Small intestine (tissue), 7 donors: ENCODE measurements around the gene USH1G. TPM values are rescaled to one million over a fixed set of nuclear protein-coding genes. Genes with fewer than 3 reads are reported as not detected.
"Not testable (repeated sequence)": the region's sequence is repeated elsewhere in the genome, so short reads cannot be mapped to it uniquely, and the experiment has no call there.

Experiments used
- DNase-seq, 2 donors: peaks; one replicate each; pipeline versions ENCODE4 v3.0.0 to v3.0.0-alpha.2; 2013
- FAIRE-seq: peaks from 2 replicates; lab custom pipeline; 2012; peaks lifted over from hg19 to GRCh38; lab: Jason Lieb, UNC
- H3K27ac ChIP-seq, 3 donors: one replicate each; pipeline ENCODE4 v1.5.1; 2013; ENCODE audit warnings: low read length in 2 of 3, mild to moderate bottlenecking in 2 of 3, control low read depth in 1 of 3, inconsistent platforms in 1 of 3, low read depth in 1 of 3, moderate library complexity in 1 of 3
- H3K27me3 ChIP-seq, 3 donors: one replicate each; pipeline ENCODE4 v1.6.1; 2013; ENCODE audit warnings: low read length in 3 of 3, inconsistent platforms in 1 of 3; ENCODE audit not compliant: control insufficient read depth in 3 of 3, insufficient read depth in 3 of 3
- H3K36me3 ChIP-seq, 3 donors: one replicate each; pipeline ENCODE4 v1.6.1; 2013; ENCODE audit warnings: low read length in 3 of 3, inconsistent platforms in 1 of 3, low read depth in 1 of 3, mild to moderate bottlenecking in 1 of 3, moderate library complexity in 1 of 3; ENCODE audit not compliant: control insufficient read depth in 3 of 3, insufficient read depth in 2 of 3
- H3K4me1 ChIP-seq, 3 donors: one replicate each; pipeline ENCODE4 v1.6.1; 2013; ENCODE audit warnings: low read length in 2 of 3, inconsistent platforms in 1 of 3, low read depth in 1 of 3, mild to moderate bottlenecking in 1 of 3, moderate library complexity in 1 of 3; ENCODE audit not compliant: control insufficient read depth in 3 of 3, insufficient read depth in 2 of 3
- H3K4me3 ChIP-seq, 3 donors: one replicate each; pipeline ENCODE4 v1.5.1; 2013; ENCODE audit warnings: low read length in 3 of 3, control low read depth in 1 of 3, inconsistent platforms in 1 of 3, low read depth in 1 of 3, mild to moderate bottlenecking in 1 of 3, moderate library complexity in 1 of 3
- H3K9me3 ChIP-seq, 2 donors: one replicate each; pipeline ENCODE4 v1.6.1; 2013; ENCODE audit warnings: low read depth in 1 of 2, low read length in 1 of 2; ENCODE audit not compliant: control insufficient read depth in 2 of 2, insufficient read depth in 1 of 2
- WGBS, 3 donors: extraction: QIAGEN DNeasy Blood & Tissue Kit; methylation state at CpG; one replicate each; pipeline ENCODE4 v1.1.7; 2013; 5-methylcytosine and 5-hydroxymethylcytosine counted together
- polyA plus RNA-seq, 4 donors: library from polyadenylated mRNA; stranded (reverse) in 3 of 4; unstranded in 1 of 4; fragments of 200-250 nt in 3 of 4; fragments of 120-200 nt in 1 of 4; gene quantifications; one replicate each; pipeline versions ENCODE4 v1.2.1 to v1.2.3, GENCODE V29; 2013
- donor health status: healthy with polysubstance abuse.
- donor health status: control.
- donor health status: control.
- donor health status: Bipolar disorder and iron deficiency.
- donor health status: healthy.

Gene USH1G
- polyA plus RNA-seq, 4 donors = 0.07 to 3.1 (median 0.63) TPM

GRCh38 chr17:74909097-74909496 lies 14.0 kb downstream of the USH1G start:
- H3K4me1 ChIP-seq = peaks cover 0 to 16% (median 0%) of the 10 kb centered on the region in 3 donors
- H3K27ac ChIP-seq, H3K27me3 ChIP-seq, H3K36me3 ChIP-seq, FAIRE-seq, H3K9me3 ChIP-seq, H3K4me3 ChIP-seq: not testable (repeated sequence)
- DNase-seq = peak; percentile 38 to 53
- 66 to 71% (median 68%) methylated on average over 4 of the region's 4 CpGs for WGBS, 3 donors

DNA sequence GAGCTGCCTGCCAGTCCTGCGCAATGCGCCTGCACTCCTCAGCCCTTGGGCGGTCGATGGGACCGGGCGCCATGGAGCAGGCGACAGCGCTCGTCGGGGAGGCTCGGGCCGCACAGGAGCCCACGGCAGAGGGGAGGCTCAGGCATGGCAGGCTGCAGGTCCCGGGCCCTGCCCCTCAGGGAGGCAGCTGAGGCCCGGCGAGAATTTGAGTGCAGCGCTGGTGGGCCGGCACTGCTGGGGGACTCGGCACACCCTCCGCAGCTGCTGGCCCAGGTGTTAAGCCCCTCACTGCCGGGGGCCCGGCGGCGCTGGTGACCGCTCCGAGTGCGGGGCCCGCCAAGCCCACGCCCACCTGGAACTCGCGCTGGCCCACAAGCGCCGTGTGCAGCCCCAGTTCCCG lies 16.0 kb downstream of the USH1G start:
- no peak for DNase-seq
- Histone ChIP-seq H3K4me1 (peaks cover 0 to 8% (median 0%) of the 10 kb centered on the region in 3 donors), H3K4me3 (no peak overlapping the region), H3K27ac (no peak overlapping the region), H3K36me3 (no peaks in the 10 kb centered on the region), H3K27me3 (peaks cover 0 to 2% (median 0%) of the 10 kb centered on the region in 3 donors), H3K9me3 (no peaks in the 10 kb centered on the region)
- no peak for FAIRE-seq
- 96 to 97% (median 96%) methylated on average over 26 to 34 of the region's 34 CpGs for WGBS, 3 donors

GRCh38 chr17:74906214-74906793 lies 16.8 kb downstream of the USH1G start:
- not testable (repeated sequence) for H3K4me1 ChIP-seq, H3K27me3 ChIP-seq, FAIRE-seq, H3K4me3 ChIP-seq, H3K36me3 ChIP-seq, DNase-seq, H3K9me3 ChIP-seq, H3K27ac ChIP-seq
- 66 to 71% (median 67%) methylated on average over 6 of the region's 6 CpGs for WGBS, 3 donors

DNA sequence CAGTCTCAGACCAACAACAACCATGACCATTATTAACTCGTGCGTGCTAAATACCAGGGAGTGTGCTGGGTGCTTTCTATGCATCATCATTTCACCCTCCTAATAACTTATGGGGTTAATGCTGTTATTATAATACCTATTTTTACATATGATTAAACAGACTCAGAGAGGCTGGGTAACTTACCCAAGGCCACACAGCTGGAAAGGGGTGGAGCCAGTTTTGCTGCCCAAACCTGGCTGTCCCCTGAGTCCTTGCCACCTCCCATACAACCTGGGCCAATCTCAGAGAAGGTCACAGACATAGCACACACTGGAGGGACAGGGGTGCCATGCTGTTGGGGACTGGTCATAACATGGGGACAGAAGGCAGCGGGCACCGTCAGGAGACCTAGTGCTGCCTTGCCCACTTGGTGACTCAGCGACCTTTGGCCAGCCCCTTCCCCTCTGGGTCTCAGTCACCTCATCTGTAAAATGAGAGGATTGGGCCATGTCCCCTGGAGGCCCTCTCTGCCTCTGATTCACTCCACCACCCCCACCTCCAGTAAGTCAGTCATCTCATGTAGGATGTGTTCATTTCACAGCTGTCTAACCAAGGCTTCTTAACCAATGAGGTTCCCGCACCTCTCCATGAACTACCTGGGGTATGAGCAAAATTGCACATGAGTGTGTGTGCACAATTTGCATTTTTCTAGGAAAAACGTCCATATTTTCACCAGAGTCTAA lies 18.2 kb downstream of the USH1G start:
- no peaks in the 10 kb centered on the region for H3K36me3 ChIP-seq
- no peaks in the 10 kb centered on the region for H3K4me1 ChIP-seq
- WGBS, 3 donors = 70 to 74% (median 70%) methylated on average over 7 of the region's 7 CpGs
- peaks cover 0 to 3% (median 2%) of the 10 kb centered on the region in 3 donors for H3K27me3 ChIP-seq
- no peak overlapping the region for H3K4me3 ChIP-seq
- no peaks in the 10 kb centered on the region for H3K9me3 ChIP-seq
- no peak for FAIRE-seq
- no peak overlapping the region for H3K27ac ChIP-seq
- DNase-seq = no peak

DNA sequence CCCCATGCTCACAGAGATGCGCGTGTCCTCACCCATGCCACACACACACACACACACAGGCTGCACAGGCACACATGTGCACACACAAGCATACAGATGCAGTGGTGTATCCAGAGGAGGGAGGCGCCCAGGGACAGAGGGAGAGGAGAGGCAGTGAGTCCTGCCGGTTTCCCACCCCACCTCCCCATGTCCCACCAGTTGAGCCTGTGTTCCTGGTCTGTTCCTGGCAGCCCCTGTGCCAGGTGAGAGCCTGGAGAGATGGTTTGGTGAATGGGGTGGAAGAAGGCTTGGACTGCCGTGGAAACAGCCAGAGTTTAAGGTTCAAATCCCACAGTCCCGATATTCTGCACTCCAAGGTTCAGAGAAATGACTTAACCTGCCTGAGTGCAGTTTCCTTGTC lies 19.4 kb downstream of the USH1G start:
- Histone ChIP-seq H3K27ac (no peak overlapping the region), H3K36me3 (no peaks in the 10 kb centered on the region), H3K4me3 (no peak overlapping the region), H3K27me3 (peaks cover 0 to 3% (median 0%) of the 10 kb centered on the region in 3 donors), H3K4me1 (no peaks in the 10 kb centered on the region), H3K9me3 (no peaks in the 10 kb centered on the region)
- WGBS, 3 donors = 40 to 66% (median 51%) methylated on average over 6 of the region's 6 CpGs
- no peak for FAIRE-seq
- DNase-seq = no peak

GRCh38 chr17:74903034-74903433 lies 20.0 kb downstream of the USH1G start:
- 79 to 87% (median 82%) methylated on average over 9 of the region's 9 CpGs for WGBS, 3 donors
- H3K9me3 ChIP-seq = no peaks in the 10 kb centered on the region
- FAIRE-seq (no peak), DNase-seq (no peak)
- no peaks in the 10 kb centered on the region for H3K36me3 ChIP-seq
- H3K4me3 ChIP-seq = no peak overlapping the region
- H3K4me1 ChIP-seq = no peaks in the 10 kb centered on the region
- H3K27ac ChIP-seq = no peak overlapping the region
- peaks cover 0 to 3% (median 0%) of the 10 kb centered on the region in 3 donors for H3K27me3 ChIP-seq

DNA sequence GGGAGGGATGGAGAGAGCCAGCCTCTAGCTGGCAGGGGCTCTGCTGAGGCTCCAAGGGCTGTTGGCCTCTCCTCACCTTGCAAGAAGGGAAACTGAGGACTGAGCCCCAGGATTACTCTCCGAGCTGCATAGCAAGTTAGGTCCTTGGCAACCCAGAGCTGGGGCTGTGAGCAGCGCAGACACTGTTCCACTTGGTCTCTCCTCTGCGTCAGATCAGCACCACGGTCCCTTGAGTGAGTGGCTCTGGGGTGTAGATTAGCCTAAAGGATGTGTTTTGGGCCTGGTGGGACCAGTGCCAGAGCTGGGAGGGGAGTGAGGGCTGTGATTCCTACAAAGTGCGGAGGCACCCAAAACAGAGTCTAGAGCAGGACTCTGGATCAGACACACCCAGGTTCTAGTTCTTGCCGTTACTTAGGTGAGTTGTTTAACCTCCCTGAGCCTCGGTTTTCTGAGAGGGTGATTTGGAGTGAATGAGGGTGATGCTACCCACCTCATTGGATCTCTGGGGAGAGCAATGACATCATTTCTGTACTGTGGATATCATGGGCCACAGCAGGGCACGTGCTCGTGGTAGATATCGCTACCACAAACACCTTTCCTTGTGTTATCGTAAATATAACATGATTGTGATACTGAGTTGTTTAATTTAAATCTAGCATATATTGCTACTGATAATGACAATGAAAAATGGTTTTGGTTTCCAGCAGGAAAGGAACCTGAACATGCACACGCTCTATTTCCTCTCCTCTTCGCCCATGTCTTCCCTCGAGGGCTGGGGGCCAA lies 21.5 kb downstream of the USH1G start:
- no peak for FAIRE-seq
- no peak overlapping the region for H3K4me3 ChIP-seq
- 65 to 69% (median 66%) methylated on average over 14 of the region's 14 CpGs for WGBS, 3 donors

DNA sequence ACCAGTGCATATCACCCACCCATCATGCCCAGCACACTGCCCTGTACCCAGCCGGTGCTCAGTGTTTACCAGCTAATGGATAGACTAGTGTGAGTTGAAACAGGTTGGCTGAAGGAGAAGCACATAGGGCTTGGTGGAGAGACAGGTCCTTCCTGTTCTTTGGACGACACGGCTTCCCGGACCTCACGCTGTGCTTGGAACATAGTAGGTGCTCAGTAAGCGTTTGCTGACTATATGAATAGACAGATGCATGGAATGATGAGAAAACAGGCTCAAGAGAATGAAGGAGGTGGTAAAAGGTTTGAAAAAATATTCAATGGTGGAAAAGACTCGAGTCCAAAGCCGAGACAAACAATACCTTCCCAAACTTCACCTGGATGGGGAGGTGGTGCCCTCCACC lies 22.8 kb downstream of the USH1G start:
- Histone ChIP-seq H3K4me1 (no peaks in the 10 kb centered on the region), H3K9me3 (no peaks in the 10 kb centered on the region), H3K4me3 (no peak overlapping the region), H3K27me3 (peaks cover 0 to 16% (median 10%) of the 10 kb centered on the region in 3 donors), H3K36me3 (no peaks in the 10 kb centered on the region), H3K27ac (no peak overlapping the region)
- FAIRE-seq (no peak), DNase-seq (no peak)
- WGBS, 3 donors = 79 to 86% (median 85%) methylated on average over 8 of the region's 8 CpGs

More for the DNA sequence above, 21.5 kb downstream of the USH1G start:
- Histone ChIP-seq H3K36me3 (no peaks in the 10 kb centered on the region), H3K27ac (no peak overlapping the region), H3K9me3 (no peaks in the 10 kb centered on the region), H3K4me1 (no peaks in the 10 kb centered on the region), H3K27me3 (peaks cover 0 to 5% (median 2%) of the 10 kb centered on the region in 3 donors)
- DNase-seq = no peak
